Measurements from ENCODE around the gene NLN.

- TF ChIP-seq CTCF (conservative IDR thresholded peaks at IDR 0.05; ENCODE audit: low read length) (no peak), EZH2phosphoT487 (IDR thresholded peaks at IDR 0.05; ENCODE audit: borderline replicate concordance) (no peak)
Observed at GRCh38 chr5:65799857-65800256, 77.9 kb downstream of the NLN start.
